Ectodermal cell (in vitro differentiated cells): ENCODE data around the gene ITPKB.

Source experiments
- H3K27ac ChIP-seq: 2 replicates; pipeline ENCODE4 v1.7.0; 2013; ENCODE audit warnings: mild to moderate bottlenecking, low read depth, low read length; ENCODE audit not compliant: insufficient read depth, poor library complexity, severe bottlenecking
- H3K27me3 ChIP-seq: 2 replicates; pipeline ENCODE4 v1.7.0; 2013; ENCODE audit warnings: mild to moderate bottlenecking, low read length; ENCODE audit not compliant: insufficient read depth, control insufficient read depth, poor library complexity, severe bottlenecking
- H3K36me3 ChIP-seq: one replicate; pipeline ENCODE4 v1.7.0; 2013; ENCODE audit warnings: low read length; ENCODE audit not compliant: control insufficient read depth, insufficient read depth
- H3K4me1 ChIP-seq: one replicate; pipeline ENCODE4 v1.7.0; 2013; ENCODE audit warnings: low read length; ENCODE audit not compliant: control insufficient read depth, insufficient read depth
- H3K4me3 ChIP-seq: 2 replicates; pipeline ENCODE4 v1.7.0; 2013; ENCODE audit warnings: low read depth, low read length, control low read depth; ENCODE audit not compliant: insufficient read depth
- H3K9me3 ChIP-seq: 2 replicates; pipeline ENCODE4 v1.7.0; 2013; ENCODE audit warnings: mild to moderate bottlenecking, low read length, moderate library complexity; ENCODE audit not compliant: control insufficient read depth
- WGBS, 2 experiments: methylation state at CpG; one replicate each; pipeline ENCODE4 v1.1.7; 2013; ENCODE audit warnings: missing lambda C conversion rate in 2 of 2; 5-methylcytosine and 5-hydroxymethylcytosine counted together

The ITPKB gene

DNA sequence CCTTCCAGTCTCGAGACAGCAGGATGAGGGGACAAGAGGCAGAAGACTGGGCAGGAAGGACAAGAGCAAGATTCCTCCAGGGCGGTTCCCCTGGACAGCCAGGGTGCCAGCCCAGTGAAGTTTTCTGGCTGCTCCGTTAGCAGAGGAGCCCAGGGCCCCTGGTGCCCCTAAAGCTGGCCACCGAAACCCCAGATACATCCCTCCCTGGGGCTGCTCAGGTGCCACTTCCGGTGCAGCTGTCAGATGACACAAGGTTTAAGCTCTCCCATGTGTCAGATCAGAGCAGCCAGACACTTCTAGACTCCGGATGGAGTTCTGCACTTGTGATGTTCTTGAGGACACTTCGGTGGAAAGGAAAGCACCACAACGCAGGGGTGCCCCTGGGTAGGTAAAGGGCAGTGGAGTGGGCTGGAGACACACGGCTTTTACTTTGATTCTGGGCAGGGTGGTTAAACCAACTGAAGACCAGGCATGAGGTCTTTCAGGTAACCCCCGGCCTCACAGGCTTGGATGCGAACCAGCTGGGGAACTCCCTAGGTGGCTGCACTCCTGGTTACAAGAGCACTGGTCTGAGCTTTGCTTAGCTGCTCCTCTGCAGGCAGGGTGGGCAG, 85.7 kb downstream of the ITPKB start:
- H3K4me1 ChIP-seq: peaks cover 70% of the 10 kb centered on the region
- 77 to 80% methylated on average over 11 of the region's 11 CpGs for WGBS, 2 experiments

DNA sequence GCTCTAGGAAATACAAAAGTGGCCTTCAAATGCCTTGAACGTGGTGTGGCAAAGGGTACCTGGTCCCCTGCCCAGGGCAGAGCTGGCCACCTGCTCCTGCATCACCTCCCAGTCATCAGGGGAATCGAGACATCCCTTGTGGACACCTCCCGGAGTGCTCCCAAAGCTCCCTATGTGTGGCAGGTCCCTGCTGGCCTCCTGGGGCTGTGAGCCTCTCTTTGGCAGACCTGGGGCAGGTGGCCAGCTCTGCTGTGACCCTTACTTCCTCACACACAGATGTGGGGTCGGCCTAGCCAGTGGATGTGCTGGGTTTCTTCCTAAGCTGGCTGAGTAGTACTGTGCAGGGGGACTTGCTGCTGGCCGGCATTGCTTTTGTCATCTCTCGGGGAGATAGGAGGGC, 86.5 kb downstream of the ITPKB start:
- Histone ChIP-seq H3K9me3 (no peaks in the 10 kb centered on the region), H3K36me3 (no peaks in the 10 kb centered on the region), H3K27ac (no peak overlapping the region), H3K4me3 (no peak overlapping the region), H3K4me1 (peaks cover 62% of the 10 kb centered on the region), H3K27me3 (no peaks in the 10 kb centered on the region)
- WGBS, 2 experiments: 93 to 94% methylated on average over 6 of the region's 6 CpGs

More for the DNA sequence above, 85.7 kb downstream of the ITPKB start:
- H3K27me3 ChIP-seq: no peaks in the 10 kb centered on the region
- no peaks in the 10 kb centered on the region for H3K9me3 ChIP-seq
- H3K27ac ChIP-seq: peak overlapping the region; percentile 88
- H3K36me3 ChIP-seq: no peaks in the 10 kb centered on the region
- no peak overlapping the region for H3K4me3 ChIP-seq

DNA sequence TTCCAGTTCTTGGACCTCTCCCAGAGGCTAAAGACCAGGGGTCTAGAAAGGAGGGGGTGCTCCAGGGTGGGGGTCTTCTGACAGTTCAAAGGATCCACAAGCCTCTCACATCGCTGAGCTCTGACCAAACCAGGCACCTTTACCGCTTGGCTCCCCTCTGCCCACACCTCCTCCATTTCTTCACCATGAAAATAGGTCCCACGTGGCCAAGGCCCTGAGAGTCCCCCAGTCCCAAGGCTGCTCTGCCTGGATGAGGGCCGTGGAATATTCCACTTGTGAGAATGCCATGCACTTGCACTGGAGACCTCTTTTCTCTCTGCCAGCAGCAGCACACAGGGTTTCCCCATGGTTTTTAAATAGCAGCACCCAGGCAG, 87.4 kb downstream of the ITPKB start:
- Histone ChIP-seq H3K27ac (no peak overlapping the region), H3K36me3 (peaks cover 4% of the 10 kb centered on the region), H3K4me1 (peaks cover 54% of the 10 kb centered on the region), H3K9me3 (no peaks in the 10 kb centered on the region), H3K27me3 (no peaks in the 10 kb centered on the region), H3K4me3 (no peak overlapping the region)
- WGBS, 2 experiments: 89 to 92% methylated on average over 4 of the region's 4 CpGs

DNA sequence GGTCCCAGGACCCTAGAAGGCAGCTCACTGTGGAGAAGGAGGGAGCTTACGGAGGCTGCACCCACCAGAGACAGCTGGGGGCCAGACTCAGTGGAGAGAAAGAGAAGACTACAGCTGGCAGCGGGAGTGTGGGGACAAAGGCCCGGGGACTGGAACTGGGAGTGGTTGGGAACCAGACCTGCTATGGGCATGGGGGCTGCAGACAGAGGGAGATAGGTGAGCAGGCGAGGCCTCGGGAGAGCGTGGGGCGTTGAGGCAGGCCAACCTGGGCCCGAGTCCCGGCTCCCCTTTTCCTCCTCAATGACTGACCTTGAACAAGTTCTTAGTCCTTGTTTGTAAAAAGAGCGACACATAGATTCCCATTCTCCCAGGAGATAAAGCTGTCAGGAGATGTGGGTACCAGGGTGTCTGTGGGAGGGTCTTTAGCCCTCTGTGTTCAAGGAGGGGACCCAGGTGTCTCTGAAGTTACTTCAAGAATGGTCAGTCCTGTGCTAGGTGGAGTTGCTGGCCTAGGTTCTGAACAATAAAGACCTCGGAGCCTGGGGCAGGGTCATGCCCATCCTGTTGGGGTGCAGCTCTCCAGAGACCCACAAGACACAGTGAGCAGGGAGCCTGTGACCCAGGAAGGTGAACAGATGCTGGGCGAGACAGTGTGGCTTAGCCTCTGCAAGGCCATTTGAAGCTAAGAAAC, 87.9 kb downstream of the ITPKB start:
- Histone ChIP-seq H3K4me3 (no peak overlapping the region), H3K36me3 (peaks cover 4% of the 10 kb centered on the region), H3K4me1 (peaks cover 49% of the 10 kb centered on the region), H3K27ac (no peak overlapping the region), H3K27me3 (no peaks in the 10 kb centered on the region), H3K9me3 (no peaks in the 10 kb centered on the region)
- WGBS, 2 experiments: 94 to 95% methylated on average over 12 of the region's 12 CpGs

DNA sequence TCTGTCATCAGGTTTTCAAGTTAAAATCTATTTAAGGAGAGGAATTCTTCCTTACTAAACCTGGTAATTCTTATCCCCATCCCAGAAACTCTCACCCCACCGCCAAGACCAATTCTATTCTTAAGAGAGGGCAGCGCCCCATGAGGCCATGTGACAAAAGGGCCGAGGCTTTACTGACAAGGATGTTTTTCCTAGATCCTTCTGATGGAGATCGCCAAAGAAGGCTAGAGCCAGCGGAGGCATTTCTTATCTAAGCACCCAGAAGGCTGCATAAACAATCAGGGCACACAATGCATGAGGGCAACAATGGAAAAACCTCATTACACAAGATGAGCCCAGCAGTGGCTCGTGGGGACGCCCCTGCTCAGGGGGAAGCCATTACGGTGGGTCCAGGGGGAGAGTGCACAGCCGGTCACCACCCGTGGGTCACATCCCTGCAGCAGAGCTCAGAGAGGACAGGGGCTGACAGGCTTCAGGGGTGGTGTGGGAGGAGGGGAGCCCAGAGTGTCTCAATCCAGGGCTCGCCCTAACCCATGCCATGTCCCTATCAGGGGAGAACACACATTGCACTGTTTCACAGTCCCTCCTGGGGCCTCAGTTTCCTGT, 88.7 kb downstream of the ITPKB start:
- Histone ChIP-seq H3K36me3 (peaks cover 4% of the 10 kb centered on the region), H3K4me3 (no peak overlapping the region), H3K4me1 (peaks cover 49% of the 10 kb centered on the region), H3K9me3 (no peaks in the 10 kb centered on the region), H3K27ac (no peak overlapping the region), H3K27me3 (no peaks in the 10 kb centered on the region)
- WGBS, 2 experiments: 62 to 66% methylated on average over 11 of the region's 11 CpGs

DNA sequence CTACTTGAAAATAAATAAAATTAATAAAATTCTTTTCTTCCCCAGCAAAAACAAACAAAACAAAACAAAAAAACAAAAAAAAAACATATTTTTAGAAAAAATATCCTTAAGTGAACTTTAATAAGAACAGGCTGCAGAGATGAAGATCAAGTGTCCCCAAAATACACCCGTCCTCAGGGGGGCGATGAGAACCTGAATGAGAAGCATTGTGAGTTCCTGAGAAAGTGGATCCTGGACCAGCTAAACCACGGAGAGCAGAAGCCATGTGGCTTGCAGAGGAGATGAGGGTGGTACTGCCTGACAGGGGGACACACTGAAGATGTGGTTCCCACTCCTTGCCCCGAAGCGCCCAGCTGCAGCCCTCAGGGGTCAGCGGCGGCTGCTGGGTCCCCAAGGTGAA, 89.3 kb downstream of the ITPKB start:
- no peak overlapping the region for H3K27ac ChIP-seq
- WGBS, 2 experiments: 79 to 83% methylated on average over 7 of the region's 7 CpGs

DNA sequence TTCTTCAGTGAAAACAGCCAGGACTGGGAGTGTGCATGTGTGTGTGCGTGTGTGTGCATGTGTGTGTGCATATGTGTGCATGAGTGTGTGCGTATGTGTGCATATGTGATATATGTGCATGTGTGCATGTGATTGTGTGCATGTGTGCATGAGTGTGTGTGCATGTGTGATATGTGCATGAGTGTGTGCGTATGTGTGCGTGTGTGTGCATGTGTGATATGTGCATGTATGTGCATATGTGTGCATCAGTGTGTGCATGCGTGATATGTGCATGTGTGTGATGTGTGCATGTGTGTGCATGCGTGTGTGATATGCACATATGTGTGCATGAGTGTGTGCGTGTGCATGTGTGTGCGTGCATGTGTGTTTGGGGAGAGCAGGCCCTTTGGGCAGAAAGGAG, 89.8 kb downstream of the ITPKB start:
- no peak overlapping the region for H3K27ac ChIP-seq
- no peaks in the 10 kb centered on the region for H3K9me3 ChIP-seq
- 93 to 95% methylated on average over 8 of the region's 8 CpGs for WGBS, 2 experiments
- no peaks in the 10 kb centered on the region for H3K27me3 ChIP-seq
- no peak overlapping the region for H3K4me3 ChIP-seq
- peaks cover 4% of the 10 kb centered on the region for H3K36me3 ChIP-seq
- peaks cover 40% of the 10 kb centered on the region for H3K4me1 ChIP-seq

More for the DNA sequence above, 89.3 kb downstream of the ITPKB start:
- no peaks in the 10 kb centered on the region for H3K9me3 ChIP-seq
- peaks cover 4% of the 10 kb centered on the region for H3K36me3 ChIP-seq
- H3K27me3 ChIP-seq: no peaks in the 10 kb centered on the region
- no peak overlapping the region for H3K4me3 ChIP-seq
- H3K4me1 ChIP-seq: peaks cover 45% of the 10 kb centered on the region

DNA sequence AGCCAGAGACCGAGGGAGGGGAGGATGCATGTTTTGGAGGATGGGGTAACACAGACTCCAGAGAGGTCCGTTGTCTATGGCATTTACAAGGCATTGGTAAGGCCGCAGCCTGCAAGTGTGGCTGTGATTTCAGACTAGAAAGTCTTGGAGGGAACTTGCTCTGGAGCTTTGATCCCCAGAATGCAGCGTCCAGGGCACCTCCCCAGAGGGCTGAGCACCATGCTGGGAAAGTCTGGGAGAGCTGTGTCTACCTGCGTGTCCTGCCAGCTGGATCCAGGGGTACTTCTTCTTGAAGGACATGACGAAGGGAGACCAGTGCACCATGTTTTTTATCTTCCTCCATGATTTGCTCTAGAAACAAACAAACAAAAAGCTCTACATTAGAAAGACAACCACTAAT, 90.7 kb downstream of the ITPKB start:
- peaks cover 33% of the 10 kb centered on the region for H3K4me1 ChIP-seq
- 94% methylated on average over 6 of the region's 6 CpGs for WGBS, 2 experiments
- H3K27me3 ChIP-seq: no peaks in the 10 kb centered on the region
- no peak overlapping the region for H3K27ac ChIP-seq
- H3K4me3 ChIP-seq: no peak overlapping the region
- H3K36me3 ChIP-seq: peaks cover 4% of the 10 kb centered on the region
- H3K9me3 ChIP-seq: no peaks in the 10 kb centered on the region

DNA sequence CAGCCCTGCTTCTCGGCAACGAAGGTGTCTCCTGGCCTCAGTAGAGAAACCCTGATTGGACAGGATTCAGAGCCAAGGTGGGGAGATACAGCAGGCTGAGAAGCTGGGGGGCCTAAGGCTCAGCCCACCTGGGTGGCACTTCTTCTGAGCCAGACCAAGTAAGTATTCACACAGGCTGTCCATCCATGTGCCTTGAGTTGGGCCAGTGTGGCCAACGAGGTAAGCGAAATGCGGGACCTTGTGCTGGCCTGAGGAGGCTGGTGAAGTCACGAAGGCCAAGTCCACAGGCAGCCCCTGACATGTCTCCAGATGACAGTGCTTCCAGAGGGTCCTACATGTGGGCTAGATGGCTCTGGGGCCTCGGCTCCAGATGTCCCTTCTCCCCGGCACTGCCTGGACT, 91.4 kb downstream of the ITPKB start:
- Histone ChIP-seq H3K27ac (no peak overlapping the region), H3K4me1 (peaks cover 31% of the 10 kb centered on the region), H3K27me3 (no peaks in the 10 kb centered on the region), H3K4me3 (no peak overlapping the region), H3K9me3 (no peaks in the 10 kb centered on the region), H3K36me3 (peaks cover 4% of the 10 kb centered on the region)
- WGBS, 2 experiments: 94 to 96% methylated on average over 8 of the region's 8 CpGs

DNA sequence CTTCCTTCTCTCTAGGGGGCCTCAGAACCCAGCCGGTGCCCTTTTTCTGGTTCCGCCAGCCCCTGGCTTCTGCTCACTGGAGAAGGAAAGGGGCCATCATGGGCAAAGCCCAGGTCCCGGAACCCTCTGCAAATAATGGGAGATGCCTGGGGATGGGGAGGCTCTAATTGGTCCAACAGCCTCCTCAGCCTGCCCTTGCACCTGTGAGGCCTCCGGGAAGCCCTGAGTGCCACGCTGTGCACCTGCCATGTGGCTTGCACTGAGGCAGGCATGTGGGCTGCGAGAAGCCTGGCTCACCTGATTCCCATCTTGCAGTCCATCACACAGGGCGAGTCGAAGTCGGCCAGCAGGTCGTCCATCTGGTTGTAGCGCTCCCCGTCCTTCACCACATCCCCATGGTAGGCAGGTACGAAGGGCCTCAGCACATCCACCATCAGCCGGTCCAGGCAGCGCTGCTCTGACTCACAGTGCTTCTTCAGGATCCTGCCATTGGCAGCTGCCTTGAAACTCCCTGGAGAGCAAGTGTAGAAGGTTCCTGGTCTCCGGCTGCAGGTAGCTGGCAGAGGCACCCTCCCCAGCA, 92.1 kb downstream of the ITPKB start:
- no peaks in the 10 kb centered on the region for H3K27me3 ChIP-seq
- no peaks in the 10 kb centered on the region for H3K9me3 ChIP-seq
- no peak overlapping the region for H3K4me3 ChIP-seq
- 93 to 94% methylated on average over 16 of the region's 16 CpGs for WGBS, 2 experiments
- H3K27ac ChIP-seq: no peak overlapping the region
- peaks cover 4% of the 10 kb centered on the region for H3K36me3 ChIP-seq
- H3K4me1 ChIP-seq: peaks cover 31% of the 10 kb centered on the region
